SK-N-SH (cell line): Measurements from ENCODE around the gene ZNF689. TPM values are rescaled to one million over a fixed set of nuclear protein-coding genes. Genes with fewer than 3 reads are reported as not detected.

Source experiments
- CTCF ChIA-PET: fragments of 300-600, 350-600 bp; formaldehyde crosslinking; extraction: SDS; loops from one replicate; lab custom pipeline; 2021; lab: Yijun Ruan, JAX
- POLR2A ChIA-PET: fragments of 350-600 bp; sonication (Branson Sonifier 250); formaldehyde crosslinking; extraction: SDS; loops from one replicate; lab custom pipeline; 2020; ENCODE audit warnings: antibody characterized with exemption, inconsistent platforms; lab: Yijun Ruan, JAX
- DNase-seq: peaks from one replicate; pipeline ENCODE4 v3.0.0; 2012
- H2AFZ ChIP-seq: fragments of 200-600 bp; sonication (generic); 2 replicates; pipeline ENCODE4 v1.8.1; 2016; ENCODE audit warnings: antibody characterized with exemption, mild to moderate bottlenecking, low read depth
- H3F3A ChIP-seq: fragments of 200-600 bp; sonication (generic); replicated peaks from 2 replicates; pipeline ENCODE3; 2016; ENCODE audit warnings: antibody characterized with exemption, mild to moderate bottlenecking; ENCODE audit not compliant: insufficient read depth
- H3K27ac ChIP-seq, 2 experiments: fragments of 200-500 bp in 1 of 2; fragments of 200-600 bp in 1 of 2; sonication (Bioruptor generic) in 1 of 2; sonication (generic), shearing (Covaris generic) in 1 of 2; 2 replicates each; pipeline versions ENCODE4 v1.5.1 to v1.6.1; 2014 to 2016; ENCODE audit warnings: low read depth in 2 of 2, inconsistent platforms in 1 of 2, low read length in 1 of 2, mild to moderate bottlenecking in 1 of 2, mixed read lengths in 1 of 2
- H3K27me3 ChIP-seq: fragments of 200-600 bp; sonication (generic), shearing (Covaris generic); 2 replicates; pipeline ENCODE4 v1.6.1; 2016; ENCODE audit warnings: mixed run types; ENCODE audit not compliant: insufficient read depth
- H3K36me3 ChIP-seq, 2 experiments: fragments of 200-500 bp in 1 of 2; fragments of 200-600 bp in 1 of 2; sonication (Bioruptor generic) in 1 of 2; sonication (generic) in 1 of 2; replicated peaks in 1 of 2; 2 replicates each; pipeline versions ENCODE3 to v1.5.1; 2014 to 2016; ENCODE audit warnings: low read length in 1 of 2, mild to moderate bottlenecking in 1 of 2; ENCODE audit not compliant: insufficient read depth in 2 of 2, control insufficient read depth in 1 of 2
- H3K4me1 ChIP-seq, 2 experiments: fragments of 200-500 bp in 1 of 2; fragments of 200-600 bp in 1 of 2; sonication (Bioruptor generic) in 1 of 2; sonication (generic), shearing (Covaris generic) in 1 of 2; 2 replicates each; pipeline versions ENCODE4 v1.5.1 to v1.6.1; 2014 to 2016; ENCODE audit warnings: low read depth in 1 of 2, low read length in 1 of 2, mixed run types in 1 of 2; ENCODE audit not compliant: insufficient read depth in 2 of 2, control insufficient read depth in 1 of 2
- H3K4me2 ChIP-seq: fragments of 200-600 bp; sonication (generic), shearing (Covaris generic); 2 replicates; pipeline ENCODE4 v1.6.1; 2017; ENCODE audit warnings: mixed run types
- H3K4me3 ChIP-seq, 2 experiments: fragments of 200-500 bp in 1 of 2; fragments of 200-600 bp in 1 of 2; sonication (Bioruptor generic) in 1 of 2; sonication (generic), shearing (Covaris generic) in 1 of 2; 2 replicates each; pipeline versions ENCODE4 v1.5.1 to v1.8.1; 2014 to 2016; ENCODE audit warnings: low read depth in 2 of 2, inconsistent platforms in 1 of 2, low read length in 1 of 2, mild to moderate bottlenecking in 1 of 2, mixed read lengths in 1 of 2, moderate library complexity in 1 of 2
- H3K79me2 ChIP-seq: fragments of 200-600 bp; sonication (generic); 2 replicates; pipeline ENCODE4 v1.8.1; 2017; ENCODE audit warnings: mild to moderate bottlenecking; ENCODE audit not compliant: insufficient read depth
- H3K9ac ChIP-seq: fragments of 200-600 bp; sonication (generic); 2 replicates; pipeline ENCODE4 v1.6.1; 2017; ENCODE audit warnings: mixed run types
- H3K9me2 ChIP-seq: fragments of 200-600 bp; sonication (generic); 2 replicates; pipeline ENCODE4 v1.6.1; 2017; ENCODE audit warnings: mixed run types
- H3K9me3 ChIP-seq: fragments of 200-600 bp; sonication (generic); 2 replicates; pipeline ENCODE4 v1.6.1; 2017; ENCODE audit warnings: mixed run types, mild to moderate bottlenecking, moderate library complexity
- H4K20me1 ChIP-seq: fragments of 200-600 bp; sonication (generic); 2 replicates; pipeline ENCODE4 v1.6.1; 2017; ENCODE audit warnings: mild to moderate bottlenecking, mixed run types; ENCODE audit not compliant: insufficient read depth
- CHD2 ChIP-seq: fragments of 150-350 bp; IDR thresholded peaks from 2 replicates; pipeline ENCODE4 v1.6.1; 2018; ENCODE audit warnings: low read length; ENCODE audit not compliant: partially characterized antibody
- FOXM1 ChIP-seq: IDR thresholded peaks from 2 replicates; pipeline ENCODE4 v1.4.0; 2012; ENCODE audit warnings: low read depth, mild to moderate bottlenecking
- GATA2 ChIP-seq: sonication (generic); formaldehyde crosslinking; IDR thresholded peaks from 2 replicates; pipeline ENCODE4 v1.5.0; 2020; ENCODE audit warnings: mild to moderate bottlenecking, missing genetic modification reagents
- MXI1 ChIP-seq: IDR thresholded peaks from 2 replicates; pipeline ENCODE4 v1.6.1; 2012; ENCODE audit warnings: mild to moderate bottlenecking, low read depth, low read length, improper control_type of control experiment
- NRF1 ChIP-seq: IDR thresholded peaks from 2 replicates; pipeline ENCODE4 v1.6.1; 2012; ENCODE audit warnings: low read depth, mild to moderate bottlenecking, low read length
- PBX3 ChIP-seq: IDR thresholded peaks from 2 replicates; pipeline ENCODE4; 2012
- RAD21 ChIP-seq: IDR thresholded peaks from 2 replicates; pipeline ENCODE4 v1.6.1; 2012; ENCODE audit warnings: mild to moderate bottlenecking, low read length
- RXRA ChIP-seq: IDR thresholded peaks from 2 replicates; pipeline ENCODE4 v1.4.0; 2012; ENCODE audit warnings: low read depth, mild to moderate bottlenecking, borderline replicate concordance
- TAF1 ChIP-seq: IDR thresholded peaks from 2 replicates; pipeline ENCODE4 v1.6.1; 2012; ENCODE audit warnings: low read depth, mild to moderate bottlenecking, low read length, moderate library complexity, borderline replicate concordance
- TEAD4 ChIP-seq: IDR thresholded peaks from 2 replicates; pipeline ENCODE4 v1.4.0; 2012; ENCODE audit warnings: mild to moderate bottlenecking, borderline replicate concordance; ENCODE audit not compliant: insufficient read depth
- WGBS: methylation state at CpG from one replicate; pipeline ENCODE4 v1.1.6; 2017; ENCODE audit warnings: low lambda C conversion rate; 5-methylcytosine and 5-hydroxymethylcytosine counted together
- polyA plus RNA-seq, 3 experiments: library from polyadenylated mRNA; depleted of rRNA; stranded (reverse); fragments of >200 nt; gene quantifications; 2 replicates each; pipeline ENCODE4 v1.2.3, GENCODE V29; 2012

The ZNF689 gene
- polyA plus RNA-seq, 1 of the 3 experiments (the other 2 are of a cell fraction), result 2.9 TPM

GRCh38 chr16:30567160-30567990, 42.8 kb downstream of the ZNF689 start:
- WGBS, result 78% methylated on average over 14 of the region's 14 CpGs
- Histone ChIP-seq H3K9me2 (no peaks in the 10 kb centered on the region), H2AFZ (no peak overlapping the region), H3K4me3 (no peak overlapping the region), H4K20me1 (no peaks in the 10 kb centered on the region), H3K4me2 (no peak overlapping the region), H3K9ac (no peak overlapping the region), H3K36me3 (no peaks in the 10 kb centered on the region), H3K27me3 (no peaks in the 10 kb centered on the region), H3K79me2 (no peaks in the 10 kb centered on the region; the same call in 1 of the 2 replicates), H3K27ac (no peak overlapping the region), H3K4me1 (peaks cover 2 to 11% of the 10 kb centered on the region in 2 experiments; a peak in 1 of 4 replicates), H3F3A (peaks cover 9% of the 10 kb centered on the region), H3K9me3 (no peaks in the 10 kb centered on the region)
- POLR2A ChIA-PET, result interaction anchor here (1.2 kb wide), 1 partner anchor 9 kb away, joined by 4 read pairs; the partner anchor contains the start of gene ZNF764
- TF ChIP-seq TAF1 (no peak), PBX3 (no peak), RXRA (no peak), NRF1 (no peak)
- CTCF ChIA-PET, result no interaction called here
- no peak for DNase-seq

GRCh38 chr16:30566531-30566930, 43.7 kb downstream of the ZNF689 start:
- CTCF ChIA-PET, result interaction anchor here (1.1 to 1.8 kb wide), 4 partner anchors 15 to 136 kb away, joined by 3 to 7 read pairs (median 4); partner anchors contain the start of genes DCTPP1 and ZNF747
- Histone ChIP-seq H4K20me1 (no peaks in the 10 kb centered on the region), H3K9me3 (no peaks in the 10 kb centered on the region), H3K9ac (no peak overlapping the region), H3F3A (peaks cover 9% of the 10 kb centered on the region), H3K4me3 (no peak overlapping the region), H2AFZ (no peak overlapping the region), H3K79me2 (no peaks in the 10 kb centered on the region; the same call in 1 of the 2 replicates), H3K36me3 (no peaks in the 10 kb centered on the region), H3K4me1 (peaks cover 0 to 7% of the 10 kb centered on the region in 2 experiments; a peak in 1 of 4 replicates), H3K27me3 (no peaks in the 10 kb centered on the region), H3K9me2 (no peaks in the 10 kb centered on the region), H3K4me2 (no peak overlapping the region), H3K27ac (no peak overlapping the region)
- POLR2A ChIA-PET, result interaction anchor here (1.3 kb wide), 1 partner anchor 9 kb away, joined by 4 read pairs; no protein-coding TSS in a partner anchor
- TF ChIP-seq FOXM1, result no peak
- TF ChIP-seq CHD2, result no peak
- no peak for TF ChIP-seq MXI1
- no peak for TF ChIP-seq RAD21
- no peak for TF ChIP-seq GATA2 (CRISPR knock-in tag)
- no peak for TF ChIP-seq NRF1
- TF ChIP-seq TEAD4, result no peak
- DNase-seq, result no peak
- WGBS, result 85% methylated on average over 4 of the region's 4 CpGs
